ENCODE measurements around the gene ST8SIA5.

The ST8SIA5 gene

GRCh38 chr18:46759890-46760289, 3.0 kb upstream of the ST8SIA5 start:
- no peak for DNase-seq (ENCODE audit: low read depth)
- TF ChIP-seq, protein P1, sequence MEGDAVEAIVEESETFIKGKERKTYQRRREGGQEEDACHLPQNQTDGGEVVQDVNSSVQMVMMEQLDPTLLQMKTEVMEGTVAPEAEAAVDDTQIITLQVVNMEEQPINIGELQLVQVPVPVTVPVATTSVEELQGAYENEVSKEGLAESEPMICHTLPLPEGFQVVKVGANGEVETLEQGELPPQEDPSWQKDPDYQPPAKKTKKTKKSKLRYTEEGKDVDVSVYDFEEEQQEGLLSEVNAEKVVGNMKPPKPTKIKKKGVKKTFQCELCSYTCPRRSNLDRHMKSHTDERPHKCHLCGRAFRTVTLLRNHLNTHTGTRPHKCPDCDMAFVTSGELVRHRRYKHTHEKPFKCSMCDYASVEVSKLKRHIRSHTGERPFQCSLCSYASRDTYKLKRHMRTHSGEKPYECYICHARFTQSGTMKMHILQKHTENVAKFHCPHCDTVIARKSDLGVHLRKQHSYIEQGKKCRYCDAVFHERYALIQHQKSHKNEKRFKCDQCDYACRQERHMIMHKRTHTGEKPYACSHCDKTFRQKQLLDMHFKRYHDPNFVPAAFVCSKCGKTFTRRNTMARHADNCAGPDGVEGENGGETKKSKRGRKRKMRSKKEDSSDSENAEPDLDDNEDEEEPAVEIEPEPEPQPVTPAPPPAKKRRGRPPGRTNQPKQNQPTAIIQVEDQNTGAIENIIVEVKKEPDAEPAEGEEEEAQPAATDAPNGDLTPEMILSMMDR (IDR thresholded peaks at IDR 0.05; ENCODE audit: low read depth, low read length, missing control alignments), result no peak
- H3K4me3 ChIP-seq (ENCODE audit: low read depth, low read length), result no peak overlapping the region

- no peak for DNase-seq (ENCODE audit: low read depth)
- TF ChIP-seq, protein P1 (IDR thresholded peaks at IDR 0.05; ENCODE audit: low read depth, low read length, missing control alignments), result no peak
- peak overlapping the region; percentile 51 for H3K4me3 ChIP-seq (ENCODE audit: low read depth, low read length)
Observed at GRCh38 chr18:46756025-46756558, 761 bp downstream of the ST8SIA5 start.

- DNase-seq (ENCODE audit: low read depth), result no peak
- no peak overlapping the region for H3K4me3 ChIP-seq (ENCODE audit: low read depth, low read length)
- TF ChIP-seq, protein P1 (IDR thresholded peaks at IDR 0.05; ENCODE audit: low read depth, low read length, missing control alignments), result peak; percentile 0
Observed at GRCh38 chr18:46755315-46756024, 1.4 kb downstream of the ST8SIA5 start.

DNA sequence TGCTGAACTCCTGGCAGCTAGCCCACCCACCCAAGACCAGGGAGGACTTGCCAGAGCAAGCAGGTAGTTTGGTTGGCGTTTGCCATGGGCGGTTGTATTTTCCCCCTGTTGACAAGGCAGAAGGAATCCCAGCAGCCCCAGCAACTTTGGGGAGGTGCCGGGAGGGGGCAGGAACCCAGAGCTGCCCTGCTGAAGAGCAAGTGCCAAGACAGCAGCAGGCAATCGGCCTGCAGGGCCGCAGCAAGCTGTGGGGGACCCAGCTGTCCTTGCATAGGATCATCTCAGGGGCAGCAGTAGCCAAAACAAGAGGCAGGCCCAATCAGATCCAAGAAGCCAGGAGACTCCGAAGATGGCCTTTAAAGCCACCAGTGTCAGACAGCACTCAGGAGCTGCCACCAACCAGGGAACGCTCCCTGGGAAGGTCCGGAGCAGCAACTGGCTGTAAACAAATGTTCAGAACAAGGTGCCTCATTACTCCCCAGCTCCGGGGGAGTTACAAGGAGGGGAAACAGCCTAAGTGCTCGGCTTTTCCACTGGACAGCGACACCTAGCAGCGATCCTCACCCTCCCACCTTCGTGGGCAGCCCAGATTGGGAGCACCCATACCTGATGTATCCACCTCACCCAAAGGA, 2.1 kb downstream of the ST8SIA5 start:
- no peak for DNase-seq (ENCODE audit: low read depth)
- no peak overlapping the region for H3K4me3 ChIP-seq (ENCODE audit: low read depth, low read length)

DNA sequence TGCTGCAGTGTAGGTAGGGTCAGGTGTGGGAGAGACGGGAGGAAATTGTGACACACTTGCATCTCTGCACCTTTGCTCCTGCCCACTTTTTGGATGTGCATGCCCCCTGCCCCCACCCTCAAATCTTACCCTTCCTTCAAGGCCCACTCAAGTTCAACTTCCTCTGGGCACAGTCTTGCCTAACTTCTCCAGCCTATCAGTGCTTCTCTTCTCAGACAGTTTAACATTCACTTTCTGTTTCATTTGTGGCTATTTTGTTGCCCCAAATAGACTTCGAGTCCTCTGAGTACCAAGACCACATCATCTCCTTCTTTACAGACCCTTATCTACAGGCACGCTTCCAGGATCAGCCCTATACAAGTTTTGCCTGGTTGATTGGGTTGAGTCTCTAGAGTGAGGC, 2.7 kb downstream of the ST8SIA5 start:
- no peak overlapping the region for H3K4me3 ChIP-seq (ENCODE audit: low read depth, low read length)

More for the DNA sequence above, 2.1 kb downstream of the ST8SIA5 start:
- TF ChIP-seq, protein P1 (IDR thresholded peaks at IDR 0.05; ENCODE audit: low read depth, low read length, missing control alignments), result peak; percentile 5

GRCh38 chr18:46751882-46752281, 5.0 kb downstream of the ST8SIA5 start:
- TF ChIP-seq, protein P1 (IDR thresholded peaks at IDR 0.05; ENCODE audit: low read depth, low read length, missing control alignments), result no peak
- no peak for DNase-seq (ENCODE audit: low read depth)
- no peak overlapping the region for H3K4me3 ChIP-seq (ENCODE audit: low read depth, low read length)

More for the DNA sequence above, 2.7 kb downstream of the ST8SIA5 start:
- TF ChIP-seq, protein P1 (IDR thresholded peaks at IDR 0.05; ENCODE audit: low read depth, low read length, missing control alignments), result no peak
- DNase-seq (ENCODE audit: low read depth), result peak; percentile 8
